GM19023 (cell line): ENCODE measurements around the gene BRF1.

Experiments used
- ATAC-seq: cut with Tn5 transposase; IDR thresholded peaks from one replicate; pipeline ENCODE4 v1.9.1; 2021; ENCODE audit warnings: mild to moderate bottlenecking, moderate library complexity; ENCODE audit not compliant: unreplicated experiment

Gene BRF1

GRCh38 chr14:105213361-105213760 is 87.4 kb downstream of the BRF1 start:
- ATAC-seq = no peak

DNA sequence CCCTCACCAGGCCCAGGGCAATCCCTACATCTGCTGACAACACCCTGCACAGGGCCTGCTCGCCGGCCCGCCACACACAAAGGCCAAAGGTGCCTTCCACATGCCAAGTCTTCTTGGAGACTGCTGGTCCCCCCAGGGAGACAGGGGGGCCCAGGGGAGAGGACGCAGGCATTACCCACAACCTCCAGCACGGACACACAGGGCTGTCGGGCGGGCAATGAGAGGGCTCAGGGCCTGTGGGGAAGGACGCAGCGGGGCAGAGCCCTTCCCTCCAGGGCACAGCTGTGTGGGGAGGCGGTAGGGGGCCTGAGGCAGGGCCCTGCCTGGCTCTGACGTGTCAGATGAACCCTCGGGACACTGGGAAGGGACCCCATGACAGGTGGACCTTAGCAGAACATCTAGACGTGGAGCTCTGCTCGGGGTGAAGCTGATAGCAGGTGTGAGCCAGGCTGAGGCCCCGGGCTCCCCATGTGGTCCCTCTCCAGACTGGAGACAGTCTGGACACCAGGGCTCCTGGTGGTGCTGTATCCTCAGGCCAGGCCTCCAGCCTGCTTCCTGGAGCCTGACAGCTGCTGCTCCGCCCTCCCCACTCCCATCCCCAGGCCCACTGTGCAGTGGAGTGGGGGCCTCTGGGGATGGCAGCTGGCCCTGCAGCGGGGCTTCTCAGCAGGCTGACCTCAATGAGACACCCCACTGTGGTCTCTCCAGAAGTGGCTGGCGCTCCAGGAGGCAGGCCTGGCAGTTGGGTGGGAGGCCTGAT is 88.1 kb downstream of the BRF1 start:
- no peak for ATAC-seq

DNA sequence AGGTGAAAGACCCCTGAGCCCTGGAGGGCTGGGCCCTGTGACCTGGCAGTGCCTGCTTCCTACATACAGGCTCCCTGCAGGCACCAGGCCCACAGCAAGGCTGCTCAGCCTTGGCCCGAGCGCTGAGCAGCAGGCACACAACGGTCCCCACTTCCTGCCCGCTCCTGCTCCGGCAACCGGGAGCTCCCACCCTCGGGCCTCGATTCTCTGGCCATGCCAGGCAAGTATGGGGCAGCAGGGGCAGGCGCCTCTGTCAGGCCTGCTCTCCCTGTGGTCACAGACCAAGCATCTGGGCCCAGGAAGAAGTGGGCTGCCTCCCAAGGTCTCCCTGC is 89.1 kb downstream of the BRF1 start:
- ATAC-seq = no peak

GRCh38 chr14:105211086-105211757 is 89.6 kb downstream of the BRF1 start:
- no peak for ATAC-seq

DNA sequence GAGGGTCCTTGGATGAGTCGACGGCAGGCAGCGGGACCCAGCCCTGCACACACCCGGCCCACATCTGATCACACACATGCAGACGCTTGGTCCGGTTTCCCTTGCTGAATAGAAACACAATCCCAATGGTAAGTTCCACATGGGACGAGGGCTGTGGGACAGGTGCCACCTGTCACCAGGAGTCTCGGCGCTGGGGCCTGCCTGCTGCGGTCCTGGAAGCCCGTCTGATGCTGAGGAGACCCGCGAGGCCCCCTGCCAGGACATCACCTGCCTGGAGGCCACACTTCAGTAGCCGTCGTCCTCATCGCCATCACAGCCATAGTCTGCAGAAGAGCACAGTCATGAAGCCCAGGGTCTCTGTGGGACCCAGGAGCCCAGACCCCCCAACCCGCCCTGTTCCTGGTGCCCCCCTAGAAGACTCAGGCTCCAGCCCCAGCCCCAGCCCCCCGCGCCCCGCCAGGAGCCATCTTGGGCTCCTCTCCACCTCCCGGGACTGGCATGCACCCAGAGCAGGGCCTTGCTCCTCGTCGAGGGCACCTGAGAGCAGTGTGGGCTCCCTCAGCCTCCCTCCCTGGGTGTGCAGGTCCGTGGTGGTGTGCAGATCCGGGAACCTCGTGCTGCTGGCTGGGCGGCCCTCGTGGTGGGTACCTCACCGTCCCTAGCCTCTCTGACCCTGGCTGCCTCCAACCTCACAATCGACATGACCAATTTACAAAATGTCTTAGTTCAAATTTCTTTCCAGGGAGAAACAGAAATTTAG is 90.4 kb downstream of the BRF1 start:
- ATAC-seq = no peak

- no peak for ATAC-seq
These were observed 91.2 kb downstream of the BRF1 start for GRCh38 chr14:105209646-105210045.

DNA sequence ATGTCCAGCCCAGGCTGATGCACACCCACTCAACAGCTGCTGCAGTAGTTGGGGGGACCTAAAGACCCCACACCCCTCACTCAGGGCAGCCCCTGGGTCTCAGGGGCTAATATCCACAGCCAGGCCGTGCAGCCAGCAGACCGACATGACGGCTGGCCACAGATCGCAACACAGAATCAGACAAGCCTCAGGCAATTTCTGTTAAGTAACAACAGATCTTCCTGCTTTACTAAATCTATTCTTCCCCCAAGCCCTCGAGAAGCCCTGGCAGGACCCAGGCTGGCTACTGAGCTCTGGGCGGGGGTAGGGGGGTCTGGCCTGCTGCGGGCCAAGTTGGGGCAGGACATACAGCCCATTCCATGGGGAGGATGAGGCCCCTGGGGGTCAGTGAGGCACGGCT is 91.7 kb downstream of the BRF1 start:
- no peak for ATAC-seq

- no peak for ATAC-seq
These were observed 92.1 kb downstream of the BRF1 start for GRCh38 chr14:105208738-105209075.

- ATAC-seq = no peak
These were observed 92.6 kb downstream of the BRF1 start for GRCh38 chr14:105207996-105208737.

DNA sequence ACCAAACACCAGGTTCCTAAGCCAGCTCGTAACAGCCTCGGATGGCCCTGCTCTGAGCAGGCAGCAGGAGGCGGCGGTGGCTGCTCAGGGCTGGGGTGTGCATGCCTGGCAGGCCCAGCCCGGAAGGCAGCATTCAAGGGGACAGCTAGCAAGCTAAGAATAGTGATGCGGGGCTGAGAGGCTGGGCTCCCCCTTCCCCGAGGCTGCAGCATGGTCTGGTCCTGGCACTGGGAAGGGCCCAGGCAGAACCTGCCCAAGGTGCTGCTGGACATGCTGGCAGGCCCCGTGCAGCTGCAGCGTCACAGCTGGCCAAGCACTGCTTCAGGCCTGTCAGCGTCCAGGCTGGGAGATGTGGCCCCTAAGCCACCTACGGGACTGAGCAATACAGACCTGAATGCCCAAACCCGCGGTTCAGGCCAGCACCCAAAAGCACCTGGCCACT is 93.3 kb downstream of the BRF1 start:
- no peak for ATAC-seq

DNA sequence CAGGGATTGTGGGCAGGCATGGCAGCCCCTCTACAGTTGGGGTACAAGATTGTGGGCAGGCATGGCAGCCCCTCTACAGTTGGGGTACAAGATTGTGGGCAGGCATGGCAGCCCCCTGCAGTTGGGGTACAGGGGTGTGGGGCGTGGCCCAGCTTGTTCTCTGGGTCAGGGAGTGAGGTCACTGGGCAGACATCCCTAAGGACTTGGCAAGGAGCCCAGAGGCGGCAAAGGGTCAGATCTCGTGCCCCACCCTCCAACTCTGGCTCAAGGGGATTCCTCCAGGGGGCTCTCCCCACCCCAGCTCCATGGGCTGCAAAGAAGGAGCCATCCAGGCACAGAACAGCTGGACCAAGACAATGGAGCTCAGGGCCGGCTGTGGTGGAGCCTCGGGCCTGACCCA is 93.9 kb downstream of the BRF1 start:
- ATAC-seq = no peak

DNA sequence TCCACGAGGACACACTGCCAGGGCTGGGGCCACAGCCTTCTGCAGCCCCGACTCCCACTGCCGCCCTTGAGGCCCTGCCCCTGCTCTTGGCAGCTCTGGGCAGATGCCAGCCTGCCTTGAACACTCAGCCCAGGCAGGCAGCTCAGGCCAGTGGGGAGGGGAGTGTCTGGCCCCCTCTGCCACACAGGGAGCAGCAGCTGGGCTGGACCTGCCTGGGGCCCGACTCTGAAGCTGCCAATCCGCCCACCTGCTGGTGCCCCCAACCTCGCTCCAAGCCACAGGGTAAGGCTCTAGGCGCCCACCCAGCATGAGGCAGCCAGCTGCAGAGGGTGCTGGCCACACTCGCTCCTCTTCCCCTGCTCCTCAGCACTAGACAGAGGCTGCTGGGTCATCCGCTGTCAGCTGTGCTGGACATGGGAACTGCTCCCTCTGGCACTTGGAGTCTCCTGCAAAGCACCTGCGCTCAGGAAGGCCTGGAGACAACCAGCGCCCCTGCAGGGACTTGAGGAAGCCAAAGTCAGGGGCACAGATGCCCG is 95.1 kb downstream of the BRF1 start:
- no peak for ATAC-seq

GRCh38 chr14:105204931-105205672 is 95.7 kb downstream of the BRF1 start:
- ATAC-seq = no peak

GRCh38 chr14:105204206-105204930 is 96.4 kb downstream of the BRF1 start:
- ATAC-seq = no peak

GRCh38 chr14:105203701-105204100 is 97.1 kb downstream of the BRF1 start:
- ATAC-seq = no peak

- ATAC-seq = no peak
These were observed 97.7 kb downstream of the BRF1 start for GRCh38 chr14:105203057-105203531.

GRCh38 chr14:105201925-105202513 is 98.8 kb downstream of the BRF1 start:
- no peak for ATAC-seq

GRCh38 chr14:105201156-105201924 is 99.5 kb downstream of the BRF1 start:
- no peak for ATAC-seq
